DLD1 (cell line): Measurements from ENCODE around the gene BAZ2A.
"Not testable (repeated sequence)": the region's sequence is repeated elsewhere in the genome, so short reads cannot be mapped to it uniquely, and the experiment has no call there.

Experiments
- in situ Hi-C: cut with HindIII; loops from 2 replicates; pipeline ENCODE4 v1.10.0; 2017; ENCODE audit warnings: low sequenced_read_pairs

The BAZ2A gene

GRCh38 chr12:56630180-56630632 lies at the start of gene BAZ2A:
TSS of gene BAZ2A (minus strand) at chr12:56630326. CDS start at chr12:56617530, 12,796 bp downstream.
- in situ Hi-C loops = no loop called here

GRCh38 chr12:56678852-56679251 lies 48.7 kb upstream of the BAZ2A start:
- in situ Hi-C loops = no loop called here

DNA sequence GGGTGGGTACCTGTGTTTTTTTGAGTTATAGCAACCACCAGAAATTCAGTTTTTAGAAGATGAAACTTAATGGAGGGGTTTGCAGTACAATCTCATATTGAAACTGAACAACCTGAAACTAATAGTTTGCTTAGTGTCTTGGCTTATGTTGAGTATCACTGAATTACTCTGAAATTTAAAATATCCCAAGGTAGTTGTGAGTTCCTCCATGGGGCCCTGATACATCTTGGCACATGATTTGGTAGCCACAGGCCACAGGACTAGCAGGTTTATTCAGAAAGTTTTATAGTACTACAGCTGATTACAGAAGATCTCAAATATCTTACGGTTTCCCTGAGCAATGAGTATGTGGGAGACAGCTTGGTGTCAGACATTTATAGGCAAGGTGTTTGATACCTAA lies 47.6 kb upstream of the BAZ2A start:
- in situ Hi-C loops = no loop called here

- in situ Hi-C loops = no loop called here
Measured at GRCh38 chr12:56676851-56677580, 46.9 kb upstream of the BAZ2A start.

DNA sequence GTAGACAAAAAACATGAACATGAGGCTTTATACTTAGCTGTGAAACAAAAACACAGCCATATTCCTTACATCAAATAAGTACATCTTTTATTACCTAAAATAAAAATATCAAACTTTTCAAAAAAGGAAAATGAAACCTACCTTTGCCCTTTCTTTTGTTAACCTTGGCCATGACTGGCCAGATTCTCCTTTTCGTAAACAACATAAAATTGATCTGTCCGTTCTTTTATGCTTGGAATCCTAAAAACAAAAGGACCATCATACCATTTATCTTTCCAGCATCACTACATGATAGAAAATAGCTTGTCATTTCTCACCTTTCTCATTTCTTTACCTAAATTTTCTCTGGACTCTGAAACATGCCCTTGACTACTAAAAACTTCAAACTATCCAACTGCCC lies 41.5 kb upstream of the BAZ2A start:
- in situ Hi-C loops = no loop called here

- in situ Hi-C loops = no loop called here
Measured at GRCh38 chr12:56670836-56671235, 40.7 kb upstream of the BAZ2A start.

- in situ Hi-C loops = no loop called here
Measured at GRCh38 chr12:56668197-56668457, 38.0 kb upstream of the BAZ2A start.

GRCh38 chr12:56661979-56662638 lies 32.0 kb upstream of the BAZ2A start:
- in situ Hi-C loops = no loop called here

DNA sequence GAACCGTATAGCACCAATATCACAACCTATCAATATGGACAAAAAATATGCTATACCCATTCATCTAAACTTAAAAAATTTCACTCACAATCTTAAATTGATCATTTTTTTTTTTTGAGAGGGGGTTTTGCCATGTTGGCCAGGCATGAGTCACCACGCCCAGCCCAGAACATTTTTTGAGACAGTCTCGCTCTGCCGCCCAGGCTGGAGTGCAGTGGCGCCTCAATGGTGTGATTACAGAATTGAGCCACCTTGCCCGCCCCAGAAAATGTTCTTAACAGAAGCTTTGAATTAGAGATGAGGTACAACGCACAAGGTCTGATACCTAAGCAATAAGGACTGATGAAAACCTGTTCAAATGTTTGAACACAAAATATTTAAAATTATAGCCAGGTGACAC lies 31.4 kb upstream of the BAZ2A start:
- in situ Hi-C loops = no loop called here

- in situ Hi-C loops = no loop called here
Measured at GRCh38 chr12:56658921-56659320, 28.8 kb upstream of the BAZ2A start.

DNA sequence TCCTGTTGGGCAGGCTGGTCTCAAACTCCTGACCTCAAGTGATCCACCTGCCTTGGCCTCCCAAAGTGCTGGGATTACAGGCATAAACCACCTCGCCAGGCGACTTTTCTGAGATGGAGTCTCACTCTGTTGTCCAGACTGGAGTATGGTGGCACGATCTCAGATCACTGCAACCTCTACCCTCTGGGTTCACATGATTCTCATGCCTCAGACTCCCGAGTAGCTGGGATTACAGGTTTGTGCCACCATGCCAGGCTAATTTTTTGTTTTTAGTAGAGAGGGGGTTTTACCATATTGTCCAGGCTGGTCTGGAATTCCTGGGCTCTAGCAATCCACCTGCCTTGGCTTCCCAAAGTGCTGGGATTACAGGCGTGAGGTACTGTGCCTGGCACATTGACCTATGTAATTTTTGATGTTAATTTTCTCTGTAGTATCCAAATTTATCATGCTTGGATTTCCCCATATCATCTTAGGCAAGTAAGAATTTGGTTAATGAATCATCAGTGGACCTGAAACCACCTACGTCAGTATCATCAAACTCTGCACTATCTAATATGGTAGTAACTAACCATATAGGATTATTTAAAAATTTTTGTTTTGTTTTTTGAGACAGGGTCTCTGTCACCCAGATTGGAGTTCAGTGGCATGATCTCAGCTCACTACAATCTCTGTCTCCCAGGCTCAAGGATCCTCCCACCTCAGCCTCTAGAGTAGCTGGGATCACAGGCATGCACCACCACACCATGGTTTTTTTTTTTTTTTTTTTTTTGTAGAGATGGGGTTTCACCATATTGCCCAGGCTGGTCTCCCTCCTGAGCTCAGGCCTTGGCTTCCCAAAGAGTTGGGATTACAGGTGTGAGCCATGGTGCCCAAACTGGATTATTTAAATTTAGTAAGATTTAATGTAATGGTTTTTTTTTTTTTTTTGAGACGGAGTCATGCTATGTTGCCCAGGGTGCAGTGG lies 27.6 kb upstream of the BAZ2A start:
- in situ Hi-C loops = no loop called here

DNA sequence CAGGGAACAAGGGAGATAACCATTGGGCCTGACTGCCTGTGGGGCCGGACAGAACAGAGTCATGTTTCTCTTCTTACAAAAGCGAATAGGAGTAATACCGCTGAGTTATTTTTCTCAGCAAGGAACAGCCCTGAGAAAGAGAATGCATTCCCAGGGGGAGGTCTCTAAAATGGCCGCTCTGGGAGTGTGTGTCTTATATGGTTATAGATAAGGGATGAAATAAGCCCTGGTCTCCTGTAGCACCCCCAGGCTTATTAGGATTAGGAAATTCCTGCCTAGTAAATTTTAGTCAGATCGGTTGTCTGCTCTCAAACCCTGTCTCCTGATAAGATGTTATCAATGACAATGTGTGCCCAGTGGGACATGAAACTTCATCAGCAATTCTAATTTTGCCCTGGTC lies 23.7 kb upstream of the BAZ2A start:
- in situ Hi-C loops = not testable (repeated sequence)

GRCh38 chr12:56648023-56648422 lies 17.9 kb upstream of the BAZ2A start:
- in situ Hi-C loops = not testable (repeated sequence)

GRCh38 chr12:56645717-56646446 lies 15.8 kb upstream of the BAZ2A start, which contains the start of gene ATP5F1B:
TSS of gene ATP5F1B (minus strand) at chr12:56645984. CDS start at chr12:56645963, 21 bp downstream.
- in situ Hi-C loops = no loop called here

DNA sequence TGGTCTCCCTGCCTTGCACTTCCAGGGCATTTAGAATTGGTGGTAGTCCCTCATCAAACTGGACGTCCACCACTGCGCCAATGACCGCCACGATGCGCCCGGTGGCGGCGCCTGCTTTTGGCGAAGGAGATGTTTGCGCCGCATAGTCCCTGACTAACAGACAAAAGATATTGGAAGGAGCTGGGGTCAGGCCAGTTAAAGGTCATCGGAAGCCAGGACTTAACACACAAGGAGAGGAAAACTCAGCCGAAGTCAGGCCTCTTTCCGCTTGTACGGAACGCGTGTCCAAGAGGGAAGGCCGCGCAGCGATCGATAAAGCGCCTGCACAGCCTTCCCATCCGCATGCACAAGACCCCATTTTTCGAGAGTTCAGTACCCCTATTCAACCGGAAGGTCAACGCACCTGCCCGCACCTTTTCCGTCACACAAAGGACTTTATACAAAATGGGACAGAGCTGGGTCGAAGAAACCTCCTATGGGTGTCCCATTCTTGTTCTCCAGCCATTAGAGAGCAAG lies 15.1 kb upstream of the BAZ2A start:
- in situ Hi-C loops = no loop called here

GRCh38 chr12:56644654-56645053 lies 14.5 kb upstream of the BAZ2A start:
- in situ Hi-C loops = no loop called here

DNA sequence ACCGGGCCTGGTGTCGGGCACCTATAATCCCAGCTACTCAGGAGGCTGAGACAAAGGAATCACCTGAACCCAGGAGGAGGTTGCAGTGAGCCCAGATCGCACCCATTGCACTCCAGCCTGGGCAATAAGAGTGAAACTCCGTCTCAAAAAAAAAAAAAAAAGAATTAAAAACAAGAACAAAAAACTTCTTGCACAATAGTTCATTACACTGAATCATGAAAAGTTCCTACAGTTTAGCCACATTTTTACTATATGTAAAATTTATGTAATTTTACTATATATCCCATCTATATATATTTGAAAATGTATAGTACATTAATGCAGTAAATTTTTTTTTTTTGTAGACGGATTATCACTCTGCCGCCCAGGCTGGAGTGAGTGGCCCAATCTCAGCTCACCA lies 11.1 kb upstream of the BAZ2A start:
- in situ Hi-C loops = no loop called here

DNA sequence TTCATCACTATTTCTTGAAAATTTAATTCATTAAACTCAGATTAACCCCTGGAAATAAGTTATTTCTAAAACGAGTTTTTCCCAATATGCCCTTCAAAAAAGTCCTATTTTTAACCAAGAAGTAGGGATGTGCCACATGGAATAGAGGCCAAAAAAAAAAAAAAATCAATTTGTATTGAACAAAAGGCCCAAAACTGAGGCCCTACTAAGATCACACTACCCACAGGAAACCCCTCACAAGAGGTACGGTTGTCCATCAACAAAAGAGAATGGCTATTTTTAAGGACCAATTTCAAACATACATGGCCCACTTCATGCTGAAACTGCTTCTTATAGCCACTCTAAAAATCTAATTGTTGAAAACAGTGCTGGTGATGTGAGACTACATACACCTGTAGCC lies 7.5 kb upstream of the BAZ2A start:
- in situ Hi-C loops = no loop called here

DNA sequence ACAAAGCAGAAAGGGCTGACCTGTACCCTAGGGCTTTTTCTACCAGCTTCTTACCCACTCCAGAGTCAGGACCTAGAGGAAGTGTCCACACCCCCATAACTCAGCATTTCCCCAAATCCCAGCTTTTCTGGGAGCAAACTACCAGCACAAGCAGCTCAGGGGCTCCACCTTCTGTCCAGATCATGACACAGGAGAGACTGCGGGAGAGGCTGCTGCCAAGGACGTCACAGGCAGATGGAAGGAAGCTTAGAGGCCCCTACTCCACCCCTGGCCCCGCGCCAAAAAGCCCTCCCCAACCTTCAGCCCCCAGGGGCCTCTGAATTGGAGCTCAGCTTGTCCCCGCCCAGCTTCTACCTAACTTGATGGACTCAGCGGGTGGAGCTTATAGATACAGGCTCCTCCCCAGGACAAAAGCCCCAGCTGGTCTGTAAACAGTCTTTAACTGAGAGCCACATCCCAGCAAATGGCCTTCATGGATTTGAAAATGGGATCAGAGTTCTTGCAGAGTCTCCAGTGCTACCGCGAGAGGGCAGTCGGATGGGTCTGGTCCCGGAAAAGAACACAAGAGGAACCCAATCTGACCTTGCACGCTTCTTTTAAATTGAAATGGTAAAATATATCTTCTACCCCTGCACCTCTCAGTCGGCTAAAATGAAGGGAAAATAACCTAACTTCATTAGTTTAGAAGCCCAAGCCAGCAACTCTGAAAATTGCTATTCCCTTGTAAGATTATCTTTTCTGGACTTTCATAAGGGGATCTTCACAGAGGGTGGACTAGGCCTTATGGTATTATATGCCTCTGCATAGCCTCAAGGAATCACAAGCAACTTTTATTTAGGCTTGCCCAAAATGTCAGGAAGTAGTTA lies 6.8 kb upstream of the BAZ2A start:
- in situ Hi-C loops = no loop called here
